ENCODE data around the gene CHDH. TPM values are rescaled to one million over a fixed set of nuclear protein-coding genes. Genes with fewer than 3 reads are reported as not detected.

Gene CHDH, protein sequence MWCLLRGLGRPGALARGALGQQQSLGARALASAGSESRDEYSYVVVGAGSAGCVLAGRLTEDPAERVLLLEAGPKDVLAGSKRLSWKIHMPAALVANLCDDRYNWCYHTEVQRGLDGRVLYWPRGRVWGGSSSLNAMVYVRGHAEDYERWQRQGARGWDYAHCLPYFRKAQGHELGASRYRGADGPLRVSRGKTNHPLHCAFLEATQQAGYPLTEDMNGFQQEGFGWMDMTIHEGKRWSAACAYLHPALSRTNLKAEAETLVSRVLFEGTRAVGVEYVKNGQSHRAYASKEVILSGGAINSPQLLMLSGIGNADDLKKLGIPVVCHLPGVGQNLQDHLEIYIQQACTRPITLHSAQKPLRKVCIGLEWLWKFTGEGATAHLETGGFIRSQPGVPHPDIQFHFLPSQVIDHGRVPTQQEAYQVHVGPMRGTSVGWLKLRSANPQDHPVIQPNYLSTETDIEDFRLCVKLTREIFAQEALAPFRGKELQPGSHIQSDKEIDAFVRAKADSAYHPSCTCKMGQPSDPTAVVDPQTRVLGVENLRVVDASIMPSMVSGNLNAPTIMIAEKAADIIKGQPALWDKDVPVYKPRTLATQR
- total RNA-seq (1 to 10 TPM; 1.1 to 3.7 TPM), polyA plus RNA-seq (under 1 TPM; 0.56 to 0.63 TPM)
- long read RNA-seq, donor 1, full-length matches to known transcripts, result 9 of 18 reads
- long read RNA-seq, donor 1, partial matches to known transcripts, result 2 of 18 reads
- long read RNA-seq, donor 1, other reads (novel, unspliced or antisense), result 7 of 18 reads
- long read RNA-seq, donor 2, full-length matches to known transcripts, result 3 of 9 reads
- long read RNA-seq, donor 2, partial matches to known transcripts, result 1 of 9 reads
- long read RNA-seq, donor 2, other reads (novel, unspliced or antisense), result 5 of 9 reads

DNA sequence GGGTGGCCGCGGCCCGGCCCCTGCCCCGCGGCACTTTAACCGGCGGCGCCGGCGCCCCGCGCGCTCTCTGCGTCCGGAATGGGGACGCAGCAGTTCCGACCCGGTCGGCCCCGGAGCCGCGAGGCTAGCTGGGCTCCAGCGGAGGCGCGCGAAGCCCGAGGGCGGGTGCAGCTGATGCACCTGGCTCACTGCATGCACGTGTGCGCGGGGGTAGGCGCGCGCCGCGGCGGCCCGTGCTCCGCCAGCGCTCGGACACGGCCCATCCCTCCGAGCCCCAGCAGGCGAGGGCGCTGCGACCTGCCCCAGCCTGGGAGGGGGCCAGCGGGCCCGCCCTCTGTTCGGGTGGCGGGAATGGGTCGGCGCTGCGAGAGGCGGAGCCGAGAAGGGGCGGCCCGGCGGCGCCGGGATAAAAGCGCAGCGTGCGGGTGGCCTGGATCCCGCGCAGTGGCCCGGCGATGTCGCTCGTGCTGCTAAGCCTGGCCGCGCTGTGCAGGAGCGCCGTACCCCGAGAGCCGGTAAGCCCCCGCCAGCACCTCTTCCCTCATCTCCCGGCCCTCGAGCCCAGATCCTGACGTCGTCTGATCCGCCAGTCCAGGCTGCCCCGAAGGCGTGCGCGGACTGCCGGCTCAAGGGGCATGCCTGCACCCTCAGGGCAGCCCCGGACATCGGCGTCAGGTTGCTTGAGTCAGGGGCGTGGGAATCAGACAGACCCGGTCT is at the start of gene CHDH, which contains the start of gene IL17RB:
CHDH (minus strand) TSS at position 286 of the 717 bp plus-strand sequence. CDS start 22,411 bp downstream, outside the sequence.
IL17RB (plus strand) TSS at position 435 of the 717 bp plus-strand sequence; CDS start at position 456, 21 bp downstream.
- Histone ChIP-seq H3K4me3 (ENCODE audit: low read length in 2 of 2) (peak within 1 kb of the TSS; percentile 63 to 71), H3K9me3 (ENCODE audit: control insufficient read depth, low read length) (no peaks in the 10 kb centered on the region), H3K4me1 (ENCODE audit: control insufficient read depth in 1 of 2, insufficient read depth in 2 of 2, low read length in 2 of 2) (peaks cover 0 to 1% of the 10 kb centered on the region in 2 donors), H3K27me3 (ENCODE audit: control insufficient read depth in 1 of 2, insufficient read depth in 2 of 2, low read length in 1 of 2) (no peaks in the 10 kb centered on the region), H3K27ac (ENCODE audit: low read depth in 1 of 2, low read length in 2 of 2) (no peak within 1 kb of the TSS), H3K36me3 (ENCODE audit: control insufficient read depth in 1 of 2, insufficient read depth in 2 of 2, low read length in 1 of 2) (no peaks in the 10 kb centered on the region)
- 1 to 2% methylated on average over 78 to 91 of the region's 91 CpGs for WGBS, 2 donors
- ATAC-seq (ENCODE audit: low FRiP score), result peak; percentile 82
- intact Hi-C loops (cut with DNase I), result loop anchor here in 1 of 2 donors (5.0 kb wide), 2 partner anchors 74 to 114 kb away; no protein-coding TSS in a partner anchor
- peak; percentile 68 to 87 for DNase-seq

DNA sequence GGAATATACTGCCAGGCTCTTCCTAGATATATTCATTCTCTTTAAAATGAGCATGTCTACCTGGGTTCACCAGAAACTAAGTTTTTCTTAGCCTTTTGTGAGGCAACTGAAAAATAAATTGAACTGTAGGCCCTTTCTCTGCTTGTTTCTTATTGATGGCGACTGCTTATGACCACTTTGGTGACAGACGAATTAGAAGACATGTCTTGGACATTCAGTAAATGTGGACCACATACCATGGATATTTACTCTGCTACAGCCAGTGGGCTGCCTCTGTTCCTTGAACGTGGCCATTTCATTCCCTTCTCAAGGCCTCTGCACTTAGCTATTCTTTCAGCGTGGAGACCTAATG is 46.0 kb upstream of the CHDH start:
- no peaks in the 10 kb centered on the region for H3K27me3 ChIP-seq (ENCODE audit: control insufficient read depth in 1 of 2, insufficient read depth in 2 of 2, low read length in 1 of 2)
- 42 to 54% methylated on average over 4 of the region's 4 CpGs for WGBS, 2 donors
- H3K9me3 ChIP-seq (ENCODE audit: control insufficient read depth, low read length), result no peaks in the 10 kb centered on the region
- peaks cover 0 to 9% of the 10 kb centered on the region in 2 donors for H3K4me1 ChIP-seq (ENCODE audit: control insufficient read depth in 1 of 2, insufficient read depth in 2 of 2, low read length in 2 of 2)
- peak overlapping the region; percentile 69 to 79 for H3K27ac ChIP-seq (ENCODE audit: low read depth in 1 of 2, low read length in 2 of 2)
- no peak for ATAC-seq (ENCODE audit: low FRiP score)
- DNase-seq, result no peak
- intact Hi-C loops (cut with DNase I), result loop anchor here in 1 of 2 donors (5.0 kb wide), 2 partner anchors 85 to 115 kb away; no protein-coding TSS in a partner anchor
- H3K36me3 ChIP-seq (ENCODE audit: control insufficient read depth in 1 of 2, insufficient read depth in 2 of 2, low read length in 1 of 2), result no peaks in the 10 kb centered on the region
- H3K4me3 ChIP-seq (ENCODE audit: low read length in 2 of 2), result peak overlapping the region; percentile 23 to 37

DNA sequence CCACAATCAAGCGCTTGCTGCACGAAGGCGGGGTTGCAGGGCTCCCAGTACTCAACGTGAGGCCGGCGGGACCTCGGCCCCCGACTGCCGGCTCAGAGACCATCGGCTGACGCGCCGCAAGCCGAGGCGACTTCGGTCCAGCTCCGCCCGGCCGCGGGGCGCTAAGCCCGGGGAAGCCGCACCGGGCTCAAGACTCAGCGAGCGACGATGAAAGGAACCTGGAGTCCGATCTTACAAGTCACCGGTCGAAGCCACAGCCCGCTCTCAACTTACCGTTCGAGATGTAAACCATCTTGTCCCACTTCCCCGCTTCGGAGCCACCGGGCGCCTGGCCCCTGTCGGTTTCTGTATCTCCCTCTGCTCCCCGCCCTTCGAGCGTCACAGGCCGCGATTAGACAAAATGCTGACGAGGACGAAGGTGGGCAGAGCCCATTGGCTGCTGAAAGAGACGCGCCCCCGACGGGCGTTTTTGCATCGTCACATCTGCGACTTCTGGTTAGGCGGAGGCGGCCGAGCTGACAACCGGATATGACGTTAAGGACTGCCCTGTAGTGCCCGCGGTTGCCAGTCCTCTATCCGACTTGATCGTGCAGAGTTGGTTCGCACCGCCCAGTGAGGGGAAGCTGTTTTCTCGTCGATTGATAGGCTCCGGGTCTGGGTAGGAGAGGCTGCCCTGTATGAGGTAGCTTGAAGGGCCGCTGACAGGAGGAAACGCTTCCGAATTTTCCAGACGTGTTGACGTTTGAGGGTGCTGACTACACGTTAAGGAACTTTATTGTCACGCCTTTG is 45.5 kb upstream of the CHDH start, which contains the start of gene SELENOK:
SELENOK (minus strand) TSS at position 363 of the 789 bp plus-strand sequence.
- ATAC-seq (ENCODE audit: low FRiP score) (peak; percentile 100), DNase-seq (peak; percentile 99)
- no peaks in the 10 kb centered on the region for H3K9me3 ChIP-seq (ENCODE audit: control insufficient read depth, low read length)
- intact Hi-C loops (cut with DNase I), result loop anchor here in 1 of 2 donors (2.0 to 5.0 kb wide), 3 partner anchors 84 to 545 kb away; partner anchors contain the start of gene DCP1A
- H3K4me3 ChIP-seq (ENCODE audit: low read length in 2 of 2), result peak within 1 kb of the TSS; percentile 37 to 52
- peak within 1 kb of the TSS; percentile 79 to 80 for H3K27ac ChIP-seq (ENCODE audit: low read depth in 1 of 2, low read length in 2 of 2)
- no peaks in the 10 kb centered on the region for H3K36me3 ChIP-seq (ENCODE audit: control insufficient read depth in 1 of 2, insufficient read depth in 2 of 2, low read length in 1 of 2)
- peaks cover 0 to 9% of the 10 kb centered on the region in 2 donors for H3K4me1 ChIP-seq (ENCODE audit: control insufficient read depth in 1 of 2, insufficient read depth in 2 of 2, low read length in 2 of 2)
- no peaks in the 10 kb centered on the region for H3K27me3 ChIP-seq (ENCODE audit: control insufficient read depth in 1 of 2, insufficient read depth in 2 of 2, low read length in 1 of 2)
- 0 to 1% methylated on average over 72 to 73 of the region's 73 CpGs for WGBS, 2 donors

DNA sequence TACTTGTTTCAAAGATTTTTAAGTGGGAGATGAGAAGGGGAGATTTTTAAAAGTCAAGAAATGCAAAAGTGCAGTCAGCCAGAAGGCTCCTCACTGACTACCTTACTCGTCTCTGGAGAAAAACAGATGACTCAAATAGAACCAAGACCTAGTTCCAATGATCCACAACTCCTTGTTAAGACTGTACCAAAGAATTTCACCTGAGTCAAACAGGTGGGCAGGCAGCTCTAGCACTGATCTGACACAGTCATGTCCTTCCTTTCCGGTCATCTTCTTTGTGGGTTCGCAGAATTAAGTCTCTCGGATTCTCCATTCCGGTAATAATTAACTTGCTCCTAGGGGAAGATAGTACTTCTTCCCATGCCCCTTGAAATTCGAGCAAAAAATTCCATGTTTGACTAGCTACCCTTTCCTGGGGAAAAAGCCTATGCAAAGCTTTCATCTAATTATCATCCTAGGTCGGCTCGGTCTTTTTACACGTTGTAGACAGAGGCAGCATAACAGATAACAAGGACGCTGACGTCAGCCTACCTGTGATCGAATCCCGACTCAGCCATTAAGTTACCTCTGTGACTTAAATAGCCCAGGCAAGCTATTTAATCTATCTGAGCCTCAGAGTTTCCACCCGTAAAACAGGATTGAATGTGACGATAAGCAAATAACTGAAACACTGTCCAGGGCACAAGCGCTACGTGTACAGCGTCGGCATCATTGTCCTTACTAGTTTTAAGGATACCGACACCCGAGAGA is 44.7 kb upstream of the CHDH start:
- H3K9me3 ChIP-seq (ENCODE audit: control insufficient read depth, low read length), result no peaks in the 10 kb centered on the region
- intact Hi-C loops (cut with DNase I), result loop anchor here in 1 of 2 donors (2.0 to 5.0 kb wide), 3 partner anchors 84 to 544 kb away; partner anchors contain the start of gene DCP1A
- H3K27me3 ChIP-seq (ENCODE audit: control insufficient read depth in 1 of 2, insufficient read depth in 2 of 2, low read length in 1 of 2), result no peaks in the 10 kb centered on the region
- peak; percentile 19 for ATAC-seq (ENCODE audit: low FRiP score)
- H3K4me3 ChIP-seq (ENCODE audit: low read length in 2 of 2), result peak overlapping the region; percentile 16 to 52
- peaks cover 0 to 9% of the 10 kb centered on the region in 2 donors for H3K4me1 ChIP-seq (ENCODE audit: control insufficient read depth in 1 of 2, insufficient read depth in 2 of 2, low read length in 2 of 2)
- 4 to 5% methylated on average over 21 of the region's 21 CpGs for WGBS, 2 donors
- H3K36me3 ChIP-seq (ENCODE audit: control insufficient read depth in 1 of 2, insufficient read depth in 2 of 2, low read length in 1 of 2), result no peaks in the 10 kb centered on the region
- H3K27ac ChIP-seq (ENCODE audit: low read depth in 1 of 2, low read length in 2 of 2), result peak overlapping the region; percentile 25 to 80
- no peak for DNase-seq

DNA sequence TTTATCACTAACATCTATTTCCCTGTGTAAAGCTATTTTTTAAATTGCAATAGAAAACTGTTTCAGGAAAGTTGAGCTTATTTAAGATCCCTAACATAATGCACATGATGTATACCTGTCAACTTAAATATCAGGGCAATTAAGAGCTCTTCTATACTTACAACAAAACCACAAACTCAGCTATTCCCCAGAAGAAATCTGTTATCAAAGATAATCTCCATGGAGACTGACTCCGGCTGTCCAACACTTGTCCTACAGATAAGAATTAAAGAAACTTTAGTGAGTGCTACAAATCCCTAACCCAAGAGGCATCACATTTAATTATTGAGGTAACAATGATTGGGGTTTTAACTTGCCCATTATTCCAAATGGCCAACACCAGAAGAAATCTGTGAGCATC is 42.0 kb upstream of the CHDH start:
- WGBS, 2 donors, result 51 to 64% methylated on average over 1 of the region's 1 CpG
- H3K36me3 ChIP-seq (ENCODE audit: control insufficient read depth in 1 of 2, insufficient read depth in 2 of 2, low read length in 1 of 2), result no peaks in the 10 kb centered on the region
- no peaks in the 10 kb centered on the region for H3K9me3 ChIP-seq (ENCODE audit: control insufficient read depth, low read length)
- no peak overlapping the region for H3K27ac ChIP-seq (ENCODE audit: low read depth in 1 of 2, low read length in 2 of 2)
- no peak for ATAC-seq (ENCODE audit: low FRiP score)
- peaks cover 0 to 9% of the 10 kb centered on the region in 2 donors for H3K4me1 ChIP-seq (ENCODE audit: control insufficient read depth in 1 of 2, insufficient read depth in 2 of 2, low read length in 2 of 2)
- no peak overlapping the region for H3K4me3 ChIP-seq (ENCODE audit: low read length in 2 of 2)
- intact Hi-C loops (cut with DNase I), result loop anchor here in 1 of 2 donors (10.0 kb wide), 1 partner anchor 543 kb away; the partner anchor contains the start of gene DCP1A
- no peak for DNase-seq
- H3K27me3 ChIP-seq (ENCODE audit: control insufficient read depth in 1 of 2, insufficient read depth in 2 of 2, low read length in 1 of 2), result no peaks in the 10 kb centered on the region

DNA sequence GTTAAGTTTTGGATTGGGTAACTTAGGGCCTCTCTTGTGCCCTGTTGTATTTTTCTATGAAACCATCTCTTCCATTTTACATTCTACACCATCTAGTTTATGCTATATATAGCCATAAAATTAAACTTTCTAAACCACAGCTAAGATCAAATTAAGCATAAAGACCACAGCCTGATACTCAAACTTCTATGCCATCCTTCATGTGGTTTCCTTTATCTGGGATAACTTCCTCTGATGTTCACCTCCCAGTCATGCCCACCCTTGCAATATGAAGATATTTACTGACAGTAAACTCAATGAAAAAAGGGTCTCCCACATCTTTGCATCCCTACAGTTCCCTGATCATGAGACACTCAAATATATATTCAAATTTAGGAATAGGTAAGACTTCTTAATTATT is 41.2 kb upstream of the CHDH start:
- peaks cover 0 to 9% of the 10 kb centered on the region in 2 donors for H3K4me1 ChIP-seq (ENCODE audit: control insufficient read depth in 1 of 2, insufficient read depth in 2 of 2, low read length in 2 of 2)
- H3K36me3 ChIP-seq (ENCODE audit: control insufficient read depth in 1 of 2, insufficient read depth in 2 of 2, low read length in 1 of 2), result no peaks in the 10 kb centered on the region
- H3K27ac ChIP-seq (ENCODE audit: low read depth in 1 of 2, low read length in 2 of 2), result no peak overlapping the region
- no peak overlapping the region for H3K4me3 ChIP-seq (ENCODE audit: low read length in 2 of 2)
- DNase-seq (no peak), ATAC-seq (ENCODE audit: low FRiP score) (no peak)
- intact Hi-C loops (cut with DNase I), result loop anchor here in 1 of 2 donors (10.0 kb wide), 1 partner anchor 543 kb away; the partner anchor contains the start of gene DCP1A
- H3K9me3 ChIP-seq (ENCODE audit: control insufficient read depth, low read length), result no peaks in the 10 kb centered on the region
- H3K27me3 ChIP-seq (ENCODE audit: control insufficient read depth in 1 of 2, insufficient read depth in 2 of 2, low read length in 1 of 2), result no peaks in the 10 kb centered on the region

DNA sequence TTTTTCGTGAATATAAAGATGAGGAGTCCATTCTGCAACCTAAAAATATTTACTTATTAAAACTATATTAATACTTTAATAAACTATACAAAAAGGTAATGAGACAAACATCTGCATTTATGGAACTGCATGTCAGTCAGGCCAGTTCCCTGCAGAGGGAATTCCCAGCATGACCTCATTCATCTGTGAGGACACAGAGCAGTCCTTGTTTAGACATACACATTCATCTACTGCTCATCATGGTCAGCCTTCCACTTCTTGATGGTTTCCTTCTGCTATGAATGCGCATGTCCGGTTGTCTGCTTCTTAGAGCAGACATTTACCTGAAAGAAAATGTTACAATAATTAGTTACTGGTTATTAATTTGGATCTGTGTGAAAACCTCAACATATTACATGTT is 39.0 kb upstream of the CHDH start:
- Histone ChIP-seq H3K27ac (ENCODE audit: low read depth in 1 of 2, low read length in 2 of 2) (no peak overlapping the region), H3K27me3 (ENCODE audit: control insufficient read depth in 1 of 2, insufficient read depth in 2 of 2, low read length in 1 of 2) (no peaks in the 10 kb centered on the region), H3K4me1 (ENCODE audit: control insufficient read depth in 1 of 2, insufficient read depth in 2 of 2, low read length in 2 of 2) (peaks cover 0 to 4% of the 10 kb centered on the region in 2 donors), H3K9me3 (ENCODE audit: control insufficient read depth, low read length) (no peaks in the 10 kb centered on the region), H3K4me3 (ENCODE audit: low read length in 2 of 2) (no peak overlapping the region), H3K36me3 (ENCODE audit: control insufficient read depth in 1 of 2, insufficient read depth in 2 of 2, low read length in 1 of 2) (no peaks in the 10 kb centered on the region)
- intact Hi-C loops (cut with DNase I), result loop anchor here in 1 of 2 donors (10.0 kb wide), 1 partner anchor 540 kb away; the partner anchor contains the start of gene DCP1A
- ATAC-seq (ENCODE audit: low FRiP score) (no peak), DNase-seq (no peak)
- WGBS, 2 donors, result 90 to 91% methylated on average over 3 of the region's 3 CpGs

Data from aorta (tissue), 5 donors.